Large intestine (tissue), 3 donors: ENCODE data around the gene IFT52. TPM values are rescaled to one million over a fixed set of nuclear protein-coding genes. Genes with fewer than 3 reads are reported as not detected.

Source experiments
- DNase-seq, 2 donors: peaks; one replicate each; pipeline versions ENCODE4 v3.0.0 to v3.0.0-alpha.2; 2013
- H3K27ac ChIP-seq: one replicate; pipeline ENCODE4 v1.5.1; 2013; ENCODE audit warnings: low read length
- H3K27me3 ChIP-seq: 2 replicates; pipeline ENCODE4 v1.6.1; 2013; ENCODE audit warnings: low read length; ENCODE audit not compliant: control insufficient read depth, insufficient read depth
- H3K36me3 ChIP-seq: 2 replicates; pipeline ENCODE4 v1.6.1; 2013; ENCODE audit warnings: low read length; ENCODE audit not compliant: control insufficient read depth, insufficient read depth
- H3K4me1 ChIP-seq: one replicate; pipeline ENCODE4 v1.6.1; 2013; ENCODE audit warnings: low read length; ENCODE audit not compliant: control insufficient read depth, insufficient read depth
- H3K4me3 ChIP-seq: one replicate; pipeline ENCODE4 v1.5.1; 2013; ENCODE audit warnings: low read length
- H3K9me3 ChIP-seq: one replicate; pipeline ENCODE4 v1.6.1; 2013; ENCODE audit warnings: mild to moderate bottlenecking, low read depth, low read length, moderate library complexity; ENCODE audit not compliant: control insufficient read depth
- WGBS: methylation state at CpG from one replicate; pipeline ENCODE4 v1.1.5; 2013; ENCODE audit warnings: low lambda C conversion rate; ENCODE audit not compliant: insufficient coverage; 5-methylcytosine and 5-hydroxymethylcytosine counted together
- polyA plus RNA-seq: library from polyadenylated mRNA; unstranded; fragments of 120-200 nt; gene quantifications from one replicate; pipeline ENCODE4 v1.2.1, GENCODE V29; 2013

Gene IFT52
- polyA plus RNA-seq, 1 donor: 52.9 TPM

GRCh38 chr20:43658723-43659419 lies 68.1 kb downstream of the IFT52 start:
- H3K4me1 ChIP-seq: peaks cover 23% of the 10 kb centered on the region
- peak overlapping the region; percentile 83 for H3K27ac ChIP-seq
- no peak for DNase-seq
- no peak overlapping the region for H3K4me3 ChIP-seq
- H3K27me3 ChIP-seq: no peaks in the 10 kb centered on the region
- no CpG with 5 or more reads among the region's 6 CpGs for WGBS
- H3K9me3 ChIP-seq: no peaks in the 10 kb centered on the region
- no peaks in the 10 kb centered on the region for H3K36me3 ChIP-seq

- no CpG with 5 or more reads among the region's 2 CpGs for WGBS
- peaks cover 7% of the 10 kb centered on the region for H3K27me3 ChIP-seq
- peaks cover 30% of the 10 kb centered on the region for H3K4me1 ChIP-seq
- peak; percentile 89 to 90 for DNase-seq
- H3K4me3 ChIP-seq: no peak overlapping the region
- no peaks in the 10 kb centered on the region for H3K36me3 ChIP-seq
- no peaks in the 10 kb centered on the region for H3K9me3 ChIP-seq
- H3K27ac ChIP-seq: peak overlapping the region; percentile 84
These were observed 72.4 kb downstream of the IFT52 start for GRCh38 chr20:43662943-43663655.

- no peaks in the 10 kb centered on the region for H3K9me3 ChIP-seq
- H3K36me3 ChIP-seq: no peaks in the 10 kb centered on the region
- no peak for DNase-seq
- H3K4me3 ChIP-seq: no peak overlapping the region
- no CpG with 5 or more reads among the region's 6 CpGs for WGBS
- peaks cover 7% of the 10 kb centered on the region for H3K27me3 ChIP-seq
- H3K27ac ChIP-seq: no peak overlapping the region
- H3K4me1 ChIP-seq: peaks cover 23% of the 10 kb centered on the region
These were observed 74.9 kb downstream of the IFT52 start for GRCh38 chr20:43665466-43666176.

GRCh38 chr20:43666376-43667328 lies 75.9 kb downstream of the IFT52 start, which contains the start of gene MYBL2:
Gene MYBL2 (plus strand): TSS chr20:43667114. CDS start chr20:43667284, 170 bp downstream.
- DNase-seq: peak; percentile 36 to 65
- Histone ChIP-seq H3K4me3 (peak within 1 kb of the TSS; percentile 47), H3K27ac (no peak within 1 kb of the TSS), H3K9me3 (no peaks in the 10 kb centered on the region), H3K27me3 (peaks cover 7% of the 10 kb centered on the region), H3K36me3 (no peaks in the 10 kb centered on the region), H3K4me1 (peaks cover 23% of the 10 kb centered on the region)
- no CpG with 5 or more reads among the region's 90 CpGs for whole genome bisulfite sequencing

- H3K9me3 ChIP-seq: no peaks in the 10 kb centered on the region
- WGBS: no CpG with 5 or more reads among the region's 34 CpGs
- peaks cover 22% of the 10 kb centered on the region for H3K4me1 ChIP-seq
- DNase-seq: peak in 1 of 2 donors; percentile 25
- H3K4me3 ChIP-seq: peak overlapping the region; percentile 23
- H3K27ac ChIP-seq: no peak overlapping the region
- no peaks in the 10 kb centered on the region for H3K36me3 ChIP-seq
- peaks cover 7% of the 10 kb centered on the region for H3K27me3 ChIP-seq
These were observed 76.8 kb downstream of the IFT52 start for GRCh38 chr20:43667341-43668132.

- H3K9me3 ChIP-seq: no peaks in the 10 kb centered on the region
- H3K4me1 ChIP-seq: peaks cover 7% of the 10 kb centered on the region
- H3K27ac ChIP-seq: no peak overlapping the region
- no peaks in the 10 kb centered on the region for H3K36me3 ChIP-seq
- peaks cover 7% of the 10 kb centered on the region for H3K27me3 ChIP-seq
- H3K4me3 ChIP-seq: no peak overlapping the region
- DNase-seq: no peak
- WGBS: no CpG with 5 or more reads among the region's 3 CpGs
These were observed 78.6 kb downstream of the IFT52 start for GRCh38 chr20:43669332-43669731.

- Histone ChIP-seq H3K4me3 (no peak overlapping the region), H3K36me3 (no peaks in the 10 kb centered on the region), H3K27me3 (peaks cover 7% of the 10 kb centered on the region), H3K4me1 (peaks cover 7% of the 10 kb centered on the region), H3K9me3 (no peaks in the 10 kb centered on the region), H3K27ac (no peak overlapping the region)
- no CpG with 5 or more reads among the region's 2 CpGs for WGBS
- DNase-seq: no peak
These were observed 79.7 kb downstream of the IFT52 start for GRCh38 chr20:43670423-43670822.

- no peaks in the 10 kb centered on the region for H3K4me1 ChIP-seq
- no peaks in the 10 kb centered on the region for H3K27me3 ChIP-seq
- H3K4me3 ChIP-seq: no peak overlapping the region
- no peaks in the 10 kb centered on the region for H3K9me3 ChIP-seq
- DNase-seq: no peak
- H3K27ac ChIP-seq: no peak overlapping the region
- no peaks in the 10 kb centered on the region for H3K36me3 ChIP-seq
- 100% methylated on average over 1 of the region's 5 CpGs for WGBS
These were observed 85.6 kb downstream of the IFT52 start for GRCh38 chr20:43676368-43676767.

- no peak overlapping the region for H3K4me3 ChIP-seq
- H3K27me3 ChIP-seq: no peaks in the 10 kb centered on the region
- WGBS: 100% methylated on average over 1 of the region's 7 CpGs
- DNase-seq: no peak
- no peaks in the 10 kb centered on the region for H3K36me3 ChIP-seq
- no peaks in the 10 kb centered on the region for H3K9me3 ChIP-seq
- no peak overlapping the region for H3K27ac ChIP-seq
- no peaks in the 10 kb centered on the region for H3K4me1 ChIP-seq
These were observed 90.2 kb downstream of the IFT52 start for GRCh38 chr20:43680981-43681380.
